MM.1S (cell line): ENCODE data around the gene ANXA2.

ENCODE experiments used
- EZH2phosphoT487 ChIP-seq: fragments of 300-600 bp; sonication (generic); IDR thresholded peaks from 2 replicates; pipeline ENCODE4 v1.6.1; 2018; ENCODE audit warnings: antibody characterized with exemption, low read length
- TF ChIP-seq, protein P1 (sequence below): fragments of 300-600 bp; sonication (generic); IDR thresholded peaks from 2 replicates; pipeline ENCODE4 v1.5.1; 2016; ENCODE audit warnings: antibody characterized with exemption, low read length, mixed read lengths

- TF ChIP-seq EZH2phosphoT487: no peak
- TF ChIP-seq, protein P1, sequence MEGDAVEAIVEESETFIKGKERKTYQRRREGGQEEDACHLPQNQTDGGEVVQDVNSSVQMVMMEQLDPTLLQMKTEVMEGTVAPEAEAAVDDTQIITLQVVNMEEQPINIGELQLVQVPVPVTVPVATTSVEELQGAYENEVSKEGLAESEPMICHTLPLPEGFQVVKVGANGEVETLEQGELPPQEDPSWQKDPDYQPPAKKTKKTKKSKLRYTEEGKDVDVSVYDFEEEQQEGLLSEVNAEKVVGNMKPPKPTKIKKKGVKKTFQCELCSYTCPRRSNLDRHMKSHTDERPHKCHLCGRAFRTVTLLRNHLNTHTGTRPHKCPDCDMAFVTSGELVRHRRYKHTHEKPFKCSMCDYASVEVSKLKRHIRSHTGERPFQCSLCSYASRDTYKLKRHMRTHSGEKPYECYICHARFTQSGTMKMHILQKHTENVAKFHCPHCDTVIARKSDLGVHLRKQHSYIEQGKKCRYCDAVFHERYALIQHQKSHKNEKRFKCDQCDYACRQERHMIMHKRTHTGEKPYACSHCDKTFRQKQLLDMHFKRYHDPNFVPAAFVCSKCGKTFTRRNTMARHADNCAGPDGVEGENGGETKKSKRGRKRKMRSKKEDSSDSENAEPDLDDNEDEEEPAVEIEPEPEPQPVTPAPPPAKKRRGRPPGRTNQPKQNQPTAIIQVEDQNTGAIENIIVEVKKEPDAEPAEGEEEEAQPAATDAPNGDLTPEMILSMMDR: no peak
Observed at GRCh38 chr15:60426870-60427508, 29.2 kb upstream of the ANXA2 start.
